Activated CD4-positive, alpha-beta T cell treated with anti-CD3 and anti-CD28 coated beads, Interleukin-2, Interleukin-4, amounts not matched to agents 100 ng/mL and 50 ng/mL, durations not matched to agents 16 hours and 8 hours (primary cell): ENCODE measurements around the gene DUOX1.

Source experiments
- DNase-seq: peaks from one replicate; pipeline ENCODE4 v3.0.0-alpha.2; 2020; ENCODE audit warnings: low spot score

Gene DUOX1

GRCh38 chr15:45187894-45188830, 58.4 kb downstream of the DUOX1 start, which contains the start of gene SHF:
Gene SHF (minus strand): TSS chr15:45187966. CDS start chr15:45187951, 15 bp downstream.
- DNase-seq, result peak; percentile 15

- DNase-seq, result no peak
Observed at GRCh38 chr15:45197512-45197911, 67.7 kb downstream of the DUOX1 start.

GRCh38 chr15:45198337-45199135, 68.7 kb downstream of the DUOX1 start:
- DNase-seq, result peak; percentile 92

- DNase-seq, result peak; percentile 40
Observed at GRCh38 chr15:45199136-45199810, 69.5 kb downstream of the DUOX1 start.

- peak; percentile 94 for DNase-seq
Observed at GRCh38 chr15:45200001-45200798, 70.4 kb downstream of the DUOX1 start.

GRCh38 chr15:45200799-45201556, 71.2 kb downstream of the DUOX1 start:
- peak; percentile 88 for DNase-seq

- no peak for DNase-seq
Observed at GRCh38 chr15:45201557-45201859, 71.7 kb downstream of the DUOX1 start.

- no peak for DNase-seq
Observed at GRCh38 chr15:45201869-45202268, 72.1 kb downstream of the DUOX1 start.

GRCh38 chr15:45203182-45203581, 73.4 kb downstream of the DUOX1 start:
- DNase-seq, result no peak

GRCh38 chr15:45205192-45205591, 75.4 kb downstream of the DUOX1 start:
- peak; percentile 78 for DNase-seq

GRCh38 chr15:45212493-45212892, 82.7 kb downstream of the DUOX1 start:
- DNase-seq, result no peak
